GM19025 (cell line): ENCODE results near the gene SLC44A5.
"Not testable (repeated sequence)": the region's sequence is repeated elsewhere in the genome, so short reads cannot be mapped to it uniquely, and the experiment has no call there.

ENCODE experiments used
- ATAC-seq: cut with Tn5 transposase; IDR thresholded peaks from one replicate; pipeline ENCODE4 v1.9.1; 2021; ENCODE audit warnings: mild to moderate bottlenecking, low read depth, moderate library complexity; ENCODE audit not compliant: unreplicated experiment

Gene SLC44A5

DNA sequence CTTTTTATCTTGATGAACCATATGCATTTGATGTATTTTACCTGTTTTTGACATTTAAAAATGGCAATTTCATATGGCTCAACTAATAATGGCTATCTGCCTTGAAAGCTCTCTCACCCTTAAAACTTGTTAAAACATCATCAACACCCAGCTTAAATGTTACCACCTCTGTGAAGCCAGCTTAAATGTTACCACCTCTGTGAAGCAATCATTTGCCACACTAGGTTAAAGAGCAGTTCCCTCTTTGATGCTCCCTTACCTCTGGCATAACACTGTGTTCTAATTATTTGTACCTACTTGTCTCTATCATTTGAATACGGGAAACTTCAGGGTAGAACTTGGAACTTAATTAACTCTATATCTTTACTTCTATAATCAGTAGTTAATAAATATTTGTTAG, 294.7 kb downstream of the SLC44A5 start:
- no peak for ATAC-seq

DNA sequence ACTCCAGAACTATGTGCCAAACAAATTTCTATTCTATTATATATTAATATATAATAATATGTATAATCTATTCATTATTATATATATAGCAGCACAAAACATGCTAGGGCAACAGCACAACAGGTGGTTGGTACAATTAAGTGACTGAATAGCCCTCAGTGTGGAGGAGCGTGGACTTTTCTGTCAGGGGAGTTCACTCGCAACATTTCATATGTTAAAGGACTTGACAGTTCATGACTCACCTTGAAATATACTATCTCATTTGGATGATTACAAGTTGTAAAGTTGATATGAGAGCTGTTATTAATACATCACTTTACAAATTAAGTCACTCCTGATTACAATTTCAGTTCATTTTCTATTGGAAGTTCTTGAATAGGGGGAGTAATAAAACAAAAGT, 298.3 kb downstream of the SLC44A5 start:
- no peak for ATAC-seq

DNA sequence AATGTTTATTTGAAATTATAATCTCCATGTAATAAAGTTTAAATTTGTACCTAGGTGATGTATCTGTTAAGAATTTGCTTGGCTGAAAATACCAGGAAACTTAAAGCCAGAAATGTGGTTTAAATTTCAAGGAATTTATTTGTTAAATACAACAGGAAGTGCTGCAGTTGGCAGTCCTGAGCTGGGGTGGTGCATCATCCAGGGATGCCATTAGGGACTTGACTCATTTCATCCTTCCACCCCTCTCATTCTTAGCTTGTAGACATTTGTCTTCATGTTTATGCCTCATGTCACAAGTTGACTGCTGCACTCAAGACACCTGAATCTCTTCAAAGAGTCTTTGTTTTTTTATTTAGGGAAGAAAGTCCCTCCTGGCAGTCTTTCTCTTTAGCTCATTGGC, 300.8 kb downstream of the SLC44A5 start:
- ATAC-seq = no peak

DNA sequence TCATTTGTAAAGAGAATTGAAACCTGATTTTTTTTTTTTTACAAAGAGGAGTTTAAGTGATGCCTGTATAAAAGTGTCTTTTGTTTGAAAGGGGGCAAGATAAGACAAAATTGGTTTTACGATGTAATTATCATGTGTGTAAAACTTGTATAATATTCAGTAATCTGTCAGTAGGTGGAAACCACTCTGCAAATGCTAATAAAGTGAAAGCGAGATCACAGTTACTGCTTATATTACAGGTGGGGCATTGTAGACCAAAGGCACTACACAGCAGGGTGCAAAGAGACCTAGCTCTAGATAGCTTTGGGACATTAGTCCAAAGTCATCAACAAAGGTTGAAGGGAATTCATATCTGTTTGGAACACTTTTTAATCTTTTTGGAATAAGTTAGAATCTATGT, 302.5 kb downstream of the SLC44A5 start:
- ATAC-seq = no peak

DNA sequence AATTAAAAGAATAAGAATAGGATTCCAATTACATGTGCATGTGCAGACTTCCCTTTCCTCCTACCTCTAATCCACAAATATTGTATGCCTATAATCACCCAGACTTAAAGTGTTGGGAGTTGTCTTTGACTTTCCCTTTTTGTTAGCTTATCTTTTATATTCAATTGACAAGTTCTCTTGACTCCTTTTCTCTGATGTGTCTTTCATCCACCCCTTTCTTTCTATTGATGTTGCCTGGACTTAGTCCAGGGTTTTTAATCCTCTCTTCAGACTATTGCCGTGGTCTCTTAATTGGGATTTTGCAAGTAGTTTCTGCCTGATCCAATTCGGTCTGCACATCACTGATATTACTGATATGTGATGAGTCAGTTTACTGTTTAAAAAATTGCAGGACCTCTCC, 305.9 kb downstream of the SLC44A5 start:
- no peak for ATAC-seq

DNA sequence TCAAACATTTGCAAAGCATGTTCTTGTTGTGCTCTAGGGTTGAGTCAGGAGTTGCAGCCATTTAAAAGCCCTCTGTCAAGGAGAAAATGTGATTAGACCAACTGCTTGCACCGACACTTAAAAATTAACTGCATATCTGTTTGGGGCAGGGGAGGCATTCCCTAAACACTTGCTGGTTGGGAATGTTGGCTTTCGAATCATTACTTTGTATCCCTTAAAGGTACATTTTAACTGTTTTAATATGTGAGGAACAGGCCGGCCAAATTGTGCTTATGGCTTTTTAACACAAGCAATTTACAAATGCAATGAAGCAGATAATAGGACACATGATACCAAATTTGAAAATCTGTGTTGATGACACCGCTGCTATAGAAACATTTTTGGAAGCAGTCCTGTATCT, 317.6 kb downstream of the SLC44A5 start:
- no peak for ATAC-seq

DNA sequence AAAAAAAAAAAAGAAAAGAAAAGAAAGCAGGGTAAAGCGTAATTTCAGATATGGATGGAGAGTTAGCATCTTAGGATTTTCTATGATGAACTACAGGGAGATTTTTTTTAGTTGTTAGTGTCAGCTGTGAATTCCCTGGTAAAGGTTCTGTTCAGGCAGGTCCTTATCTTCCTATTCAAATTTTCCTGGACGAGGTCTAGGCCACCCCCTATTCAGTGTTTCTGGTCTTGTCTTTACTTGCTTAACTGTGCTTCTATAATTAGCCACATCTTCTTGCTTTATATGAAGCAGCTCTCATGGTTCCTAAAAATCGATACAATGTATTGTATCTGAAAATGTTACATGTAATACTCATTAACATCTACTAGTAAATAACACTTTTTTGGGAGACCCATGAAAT, 318.9 kb downstream of the SLC44A5 start:
- no peak for ATAC-seq

DNA sequence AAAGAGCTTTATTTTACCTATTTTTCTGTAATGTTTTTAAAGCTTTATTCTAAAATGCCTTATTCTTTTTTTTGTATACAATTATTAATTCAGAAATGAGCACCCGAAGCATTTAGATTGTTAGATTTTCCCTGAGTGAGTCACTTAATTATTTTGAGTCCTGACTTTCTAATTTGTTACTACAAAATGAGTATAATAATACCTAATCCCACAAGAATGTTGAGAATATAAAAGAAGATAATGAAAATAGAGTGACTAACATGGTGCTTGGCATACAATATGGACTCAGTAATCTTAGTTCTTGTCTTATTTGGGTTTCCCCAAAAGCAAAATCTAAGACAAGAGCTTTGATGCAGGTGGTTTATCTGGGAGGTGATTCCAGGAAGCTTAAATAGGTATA, 334.5 kb downstream of the SLC44A5 start:
- no peak for ATAC-seq

DNA sequence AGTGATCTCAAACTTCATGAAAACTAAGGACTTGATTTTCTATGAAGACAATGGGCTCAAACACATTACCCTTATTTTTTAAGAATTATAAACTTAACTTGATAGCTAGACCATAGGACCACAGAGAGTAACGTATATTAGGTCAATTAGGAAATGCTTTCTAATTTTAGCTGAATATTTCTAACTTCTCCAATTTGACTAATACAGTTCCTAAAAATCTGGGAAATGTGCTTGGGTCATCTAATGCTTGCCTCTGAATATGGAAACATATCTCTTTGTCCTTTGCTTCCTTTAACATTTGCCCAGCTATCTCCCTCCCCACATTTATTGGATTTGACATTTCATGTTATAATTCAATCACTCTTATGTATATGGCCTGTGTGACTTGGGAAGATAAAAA, 335.3 kb downstream of the SLC44A5 start:
- ATAC-seq = no peak

DNA sequence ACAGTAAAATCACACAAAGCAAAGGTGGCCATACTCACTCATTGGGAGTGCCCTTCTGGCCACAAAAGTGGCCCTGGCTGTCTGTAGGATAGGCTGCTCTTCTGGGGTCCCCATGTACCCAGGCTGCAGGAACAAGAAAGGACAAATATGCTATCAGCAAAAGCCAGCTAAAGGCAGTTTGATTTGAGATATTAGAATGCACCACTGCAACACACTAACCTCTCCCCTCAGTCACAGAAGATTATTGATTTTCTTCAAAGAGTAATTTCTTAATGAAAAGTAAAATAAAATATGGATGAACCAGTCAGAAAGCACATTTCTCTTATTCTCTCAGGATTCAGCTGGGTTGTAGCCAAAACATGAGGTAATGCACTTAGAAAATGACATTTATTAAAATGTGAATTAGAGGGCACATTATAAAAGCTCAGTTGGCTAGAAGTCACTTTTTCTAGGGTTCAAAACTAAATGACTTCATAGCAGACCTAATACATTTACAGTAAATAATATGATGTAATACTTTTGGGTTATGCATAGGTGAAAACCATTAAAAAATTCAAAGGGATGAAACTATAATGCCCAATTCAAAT, 335.9 kb downstream of the SLC44A5 start:
- ATAC-seq = no peak

DNA sequence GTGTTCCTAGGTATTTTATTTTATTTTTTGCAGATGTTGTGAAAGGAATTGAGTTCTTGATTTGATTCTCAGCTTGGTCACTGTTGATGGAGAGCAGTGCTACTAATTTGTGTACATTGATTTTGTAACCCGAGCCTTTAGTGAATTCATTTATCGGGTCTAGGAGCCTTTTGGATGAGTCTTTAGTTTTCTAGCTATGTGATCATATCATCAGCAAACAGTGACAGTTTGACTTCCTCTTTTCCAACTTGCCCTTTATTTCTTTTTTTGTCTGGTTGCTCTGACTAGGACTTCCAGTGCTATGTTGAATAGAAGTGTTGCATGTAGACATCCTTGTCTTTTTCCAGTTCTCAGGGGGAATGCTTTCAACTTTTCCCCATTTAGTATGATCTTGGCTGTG, 337.8 kb downstream of the SLC44A5 start:
- no peak for ATAC-seq

DNA sequence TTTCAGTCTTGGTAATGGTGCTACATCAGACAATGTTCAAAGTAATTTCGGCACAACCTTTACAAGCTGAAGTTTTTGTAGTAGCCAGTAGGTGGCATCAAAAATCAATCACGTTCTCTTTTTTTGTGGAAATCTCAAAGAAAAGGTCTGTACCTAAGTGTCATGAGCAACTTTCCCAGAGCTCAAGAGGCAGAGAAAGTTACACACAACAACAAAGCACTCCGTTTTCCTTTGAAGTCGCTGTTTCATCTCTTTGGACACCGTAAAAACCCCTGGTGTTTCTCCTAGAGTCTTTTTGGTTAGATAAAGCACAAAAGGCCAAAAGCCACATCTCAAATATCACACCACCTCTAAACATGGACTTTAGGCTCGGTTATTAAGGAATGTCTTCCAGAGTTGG, 345.1 kb downstream of the SLC44A5 start:
- no peak for ATAC-seq

DNA sequence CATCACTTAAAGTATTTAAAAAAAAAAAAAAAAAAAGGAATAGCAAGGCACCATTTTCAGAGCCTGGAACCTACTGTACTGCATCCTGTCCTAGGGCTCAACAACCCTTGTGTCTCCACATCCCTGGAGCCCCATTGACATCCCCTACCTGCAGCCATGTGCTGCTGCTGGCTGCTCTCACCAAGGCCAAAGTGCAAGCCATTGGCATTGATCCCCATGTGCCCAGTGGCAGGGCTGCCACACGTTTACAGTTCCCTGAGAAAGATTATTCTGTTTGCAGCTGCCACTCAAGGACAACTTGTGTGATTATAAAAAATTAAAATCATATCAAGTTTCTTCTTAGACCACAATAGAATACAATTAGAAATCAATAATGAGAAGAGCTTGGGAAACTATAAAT, 346.8 kb downstream of the SLC44A5 start:
- ATAC-seq = no peak

DNA sequence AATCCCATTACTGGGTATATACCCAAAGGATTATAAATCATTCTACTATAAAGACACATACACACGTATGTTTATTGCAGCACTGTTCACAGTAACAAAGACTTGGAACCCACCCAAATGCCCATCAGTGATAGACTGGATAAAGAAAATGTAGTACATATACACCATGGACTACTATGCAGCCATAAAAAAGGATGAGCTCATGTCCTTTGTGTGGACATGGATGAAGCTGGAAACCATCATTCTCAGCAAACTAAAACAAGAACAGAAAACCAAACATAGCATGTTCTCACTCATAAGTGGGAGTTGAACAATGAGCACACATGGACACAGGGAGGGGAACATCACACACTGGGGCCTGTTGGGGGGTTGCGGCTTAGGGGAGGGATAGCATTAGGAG, 347.3 kb downstream of the SLC44A5 start:
- not testable (repeated sequence) for ATAC-seq

DNA sequence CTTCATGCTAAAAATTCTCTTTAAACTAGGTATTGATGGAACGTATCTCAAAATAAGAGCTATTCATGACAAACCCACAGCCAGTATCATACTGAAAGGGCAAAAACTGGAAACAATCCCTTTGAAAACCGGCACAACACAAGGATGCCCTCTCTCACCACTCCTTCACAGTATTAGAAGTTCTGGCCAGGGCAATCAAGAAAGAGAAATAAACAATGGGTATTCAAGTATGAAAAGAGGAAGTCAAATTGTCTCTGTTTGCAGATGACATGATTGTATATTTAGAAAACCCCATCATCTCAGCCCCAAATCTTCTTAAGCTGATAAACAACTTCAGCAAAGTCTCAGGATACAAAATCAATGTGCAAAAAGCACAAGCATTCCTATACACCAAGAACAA, 349.0 kb downstream of the SLC44A5 start:
- ATAC-seq = not testable (repeated sequence)

DNA sequence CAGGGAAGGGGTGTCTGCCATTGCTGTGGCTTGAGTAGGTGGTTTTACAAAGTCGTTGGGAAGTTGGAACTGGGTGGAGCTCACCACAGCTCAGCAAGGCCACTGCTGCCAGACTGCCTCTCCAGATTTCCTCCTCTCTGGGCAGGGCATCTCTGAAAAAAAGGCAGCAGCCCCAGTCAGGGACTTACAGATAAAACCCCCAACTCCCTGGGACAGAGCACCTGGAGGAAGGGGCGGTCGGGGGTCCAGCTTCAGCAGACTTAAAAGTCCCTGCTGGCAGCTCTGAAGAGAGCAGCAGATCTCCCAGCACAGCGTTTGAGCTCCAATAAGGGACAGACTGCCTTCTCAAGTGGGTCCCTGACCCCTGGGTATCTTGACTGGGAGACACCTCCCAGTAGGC, 352.6 kb downstream of the SLC44A5 start:
- ATAC-seq = no peak

DNA sequence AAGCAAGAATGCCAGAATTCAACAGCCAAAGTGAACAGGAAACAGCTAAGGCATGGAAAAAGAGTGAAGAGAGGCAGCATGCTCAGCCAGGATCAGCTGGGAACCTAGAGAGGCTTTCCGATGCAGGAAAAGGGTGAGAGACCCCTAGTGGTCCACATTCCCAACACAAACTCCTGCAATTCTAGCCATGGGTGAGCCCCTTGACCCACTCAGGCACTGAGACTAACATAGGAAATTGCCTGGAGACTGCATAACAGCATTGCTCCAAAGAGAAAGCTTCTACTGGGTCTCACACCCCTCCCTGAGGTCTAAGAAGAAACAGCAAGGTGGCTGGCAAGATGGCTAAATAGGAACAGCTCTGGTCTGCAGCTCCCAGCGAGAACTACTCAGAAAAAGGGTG, 353.5 kb downstream of the SLC44A5 start:
- no peak for ATAC-seq

DNA sequence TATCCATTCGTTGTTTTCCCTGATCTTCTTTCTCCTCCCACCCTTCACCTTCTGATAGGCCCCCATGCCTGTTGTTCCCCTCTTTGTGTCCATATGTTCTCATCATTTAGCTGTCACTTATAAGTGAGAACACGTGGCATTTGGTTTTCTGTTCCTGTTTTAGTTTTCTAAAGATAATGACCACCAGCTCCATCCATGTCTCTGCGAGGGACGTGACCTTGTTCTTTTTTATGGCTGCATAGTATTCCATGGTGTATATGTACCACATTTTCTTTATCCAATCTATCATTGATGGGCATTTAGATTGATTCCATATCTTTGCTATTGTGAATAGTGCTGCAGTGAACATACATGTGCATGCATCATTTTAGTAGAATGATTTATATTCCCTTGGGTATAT, 360.8 kb downstream of the SLC44A5 start:
- not testable (repeated sequence) for ATAC-seq

DNA sequence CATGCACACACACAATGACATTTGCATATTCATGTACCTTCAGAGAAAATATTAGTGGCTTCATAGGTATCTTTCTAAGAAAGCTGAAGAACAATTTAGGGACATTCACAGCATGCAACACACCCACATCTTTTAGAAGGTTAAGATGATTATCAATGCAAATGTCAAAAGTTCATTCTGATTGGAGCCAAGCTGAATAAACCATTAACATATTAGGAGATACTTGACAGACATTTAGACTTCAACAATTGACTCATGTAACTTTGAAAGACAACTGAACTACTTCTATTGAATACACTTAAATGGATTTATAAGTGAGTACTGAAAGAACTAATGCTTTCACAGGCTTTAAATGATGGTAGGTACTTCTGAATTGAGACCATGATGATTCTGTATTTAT, 365.7 kb downstream of the SLC44A5 start:
- no peak for ATAC-seq

DNA sequence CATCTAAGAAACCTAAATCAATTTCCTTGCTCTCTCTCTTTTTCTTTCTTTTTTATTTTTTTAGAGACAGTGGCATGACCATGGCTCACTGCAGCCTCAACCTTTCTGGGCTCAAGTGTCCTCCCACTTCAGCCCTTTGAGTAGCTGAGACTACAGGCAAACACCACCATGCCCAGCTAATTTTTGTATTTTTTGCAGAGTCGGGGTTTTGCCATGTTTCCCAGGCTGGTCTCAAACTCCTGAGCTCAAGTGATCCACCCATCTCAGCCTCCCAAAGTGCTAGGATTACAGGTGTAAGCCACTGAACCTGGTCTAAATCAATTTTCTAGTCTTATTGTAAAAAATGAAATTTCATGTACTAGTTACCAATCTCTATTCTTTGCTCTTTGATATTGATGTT, 367.8 kb downstream of the SLC44A5 start:
- no peak for ATAC-seq

DNA sequence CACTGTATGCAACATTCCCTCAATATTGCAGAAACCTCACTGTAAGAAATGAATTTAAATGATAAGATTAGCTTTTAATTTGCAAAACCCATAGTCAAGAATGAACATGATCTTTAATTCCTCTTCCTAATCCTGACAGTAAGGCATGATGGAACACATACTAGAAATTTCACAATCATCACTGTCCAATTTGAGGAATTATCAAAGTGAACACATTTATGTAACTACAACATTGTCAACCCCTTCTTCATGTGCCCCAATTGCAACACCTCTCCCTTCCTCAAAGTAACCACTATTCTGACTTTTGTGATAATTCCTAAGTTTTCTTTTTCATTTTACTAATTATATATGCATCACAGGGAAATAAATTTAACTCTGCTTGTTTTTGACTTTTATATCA, 373.6 kb downstream of the SLC44A5 start:
- no peak for ATAC-seq

DNA sequence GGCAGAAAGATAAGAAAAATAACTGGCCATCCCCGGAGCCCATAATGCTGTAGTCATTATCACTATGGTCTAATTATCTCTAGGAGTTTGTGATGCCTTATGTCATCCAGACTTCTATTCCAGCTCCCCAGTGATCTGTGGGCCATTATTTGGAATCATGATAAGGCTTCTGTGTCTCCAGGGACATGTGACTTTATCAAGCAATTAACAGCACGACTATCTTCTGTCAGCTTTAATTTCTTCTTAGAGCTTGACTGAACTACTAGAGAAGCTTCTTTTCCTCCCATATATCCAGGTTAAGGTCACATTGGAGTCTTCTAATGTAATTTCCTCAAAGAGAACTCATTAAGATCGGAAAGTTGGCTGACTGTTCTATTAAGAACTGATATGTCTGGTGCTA, 376.4 kb downstream of the SLC44A5 start:
- ATAC-seq = no peak

DNA sequence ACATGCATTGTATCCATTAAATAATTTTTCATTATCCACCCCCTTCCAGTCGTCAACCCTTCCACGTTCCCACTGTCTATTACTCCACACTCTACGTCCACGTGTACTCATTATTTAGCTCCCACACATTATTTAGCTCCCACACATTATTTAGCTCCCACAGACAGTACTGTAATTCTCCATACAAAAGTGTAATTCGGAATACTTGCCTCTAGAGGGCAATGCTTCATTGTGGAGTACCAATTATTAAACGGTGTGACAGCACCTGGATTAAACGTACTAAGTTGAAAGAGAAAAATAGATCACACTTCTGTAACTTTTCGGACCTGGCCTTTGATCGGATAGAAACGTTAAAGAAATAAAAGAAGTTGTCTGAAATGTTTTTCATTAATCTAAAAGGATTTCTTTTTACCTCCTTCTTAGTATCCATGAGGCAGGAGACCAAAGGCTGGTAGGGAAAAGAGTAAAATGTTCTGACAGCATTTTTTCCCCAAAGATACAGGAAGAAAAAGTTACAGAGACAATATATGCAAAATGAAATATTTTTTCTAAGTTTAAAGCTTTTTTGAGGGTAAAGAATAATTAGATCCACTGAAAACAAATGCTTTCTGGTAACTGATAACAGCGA, 377.5 kb downstream of the SLC44A5 start:
- peak; percentile 81 for ATAC-seq
